Gastroesophageal sphincter (tissue), 3 donors: ENCODE measurements around the gene FER.

Experiments
- CTCF ChIP-seq, 4 experiments: fragments of 200-600 bp in 2 of 4; fragments of 450-650 bp in 2 of 4; sonication (generic) in 1 of 4; IDR thresholded peaks; one replicate each; pipeline ENCODE4 v1.5.1; 2017 to 2019; ENCODE audit warnings: antibody characterized with exemption in 4 of 4, mild to moderate bottlenecking in 2 of 4, moderate library complexity in 2 of 4
- EP300 ChIP-seq: sonication (generic); formaldehyde crosslinking; IDR thresholded peaks from one replicate; pipeline ENCODE4 v1.6.1; 2017; ENCODE audit warnings: antibody characterized with exemption, mild to moderate bottlenecking
- POLR2A ChIP-seq, 2 donors: fragments of 450-650 bp; IDR thresholded peaks; one replicate each; pipeline ENCODE4 v1.6.1; 2017; ENCODE audit warnings: antibody characterized with exemption in 2 of 2, mild to moderate bottlenecking in 2 of 2, moderate library complexity in 1 of 2
- POLR2AphosphoS5 ChIP-seq: sonication (generic); formaldehyde crosslinking; IDR thresholded peaks from one replicate; pipeline ENCODE4 v1.6.1; 2017; ENCODE audit warnings: antibody characterized with exemption

GRCh38 chr5:108940506-108940905 lies 192.8 kb downstream of the FER start:
- TF ChIP-seq POLR2AphosphoS5 (no peak), CTCF (IDR thresholded peaks at IDR 0.05) (no peak), EP300 (no peak), POLR2A (IDR thresholded peaks at IDR 0.05) (no peak)
